WTC11 (cell line): ENCODE data around the gene FBXO7. TPM values are rescaled to one million over a fixed set of nuclear protein-coding genes. Genes with fewer than 3 reads are reported as not detected.

Experiments
- ATAC-seq: fragments of 200-7000 bp; cut with Tn5 transposase; 2 replicates; pipeline ENCODE4 v1.10.0; 2021; ENCODE audit warnings: mild to moderate bottlenecking, moderate library complexity
- CTCF ChIA-PET: fragments of 300-600 bp; sonication (Branson Sonifier 250); formaldehyde crosslinking; loops from one replicate; lab custom pipeline; 2021; ENCODE audit warnings: antibody characterized with exemption; lab: Charles Lee
- POLR2A ChIA-PET: fragments of 350-600 bp; sonication (Branson Sonifier 250); formaldehyde crosslinking; loops from one replicate; lab custom pipeline; 2021; ENCODE audit warnings: antibody characterized with exemption; lab: Charles Lee
- DNase-seq: peaks from one replicate; pipeline ENCODE4 v3.0.0; 2021; ENCODE audit warnings: low spot score
- H3K27ac Mint-ChIP-seq: 2 replicates; pipeline ENCODE4 v1.8.0; 2021; ENCODE audit warnings: mixed read lengths
- H3K27me3 Mint-ChIP-seq: 2 replicates; pipeline ENCODE4 v1.8.0; 2021; ENCODE audit warnings: low read depth, mild to moderate bottlenecking, moderate library complexity, mixed read lengths
- H3K36me3 Mint-ChIP-seq: 2 replicates; pipeline ENCODE4 v1.8.0; 2021; ENCODE audit warnings: mixed read lengths
- H3K4me1 Mint-ChIP-seq: 2 replicates; pipeline ENCODE4 v1.8.0; 2022; ENCODE audit warnings: mixed read lengths
- H3K4me3 Mint-ChIP-seq: 2 replicates; pipeline ENCODE4 v1.8.0; 2021; ENCODE audit warnings: mild to moderate bottlenecking, moderate library complexity, mixed read lengths
- H3K9me3 Mint-ChIP-seq: 2 replicates; pipeline ENCODE4 v1.8.0; 2021; ENCODE audit warnings: mixed read lengths
- E2F1 ChIP-seq: sonication (generic); formaldehyde crosslinking; IDR thresholded peaks from 2 replicates; pipeline ENCODE4 v1.8.0; 2022; ENCODE audit warnings: mild to moderate bottlenecking, missing genetic modification reagents
- ESRRA ChIP-seq: sonication (generic); formaldehyde crosslinking; IDR thresholded peaks from 2 replicates; pipeline ENCODE4 v1.8.1; 2022; ENCODE audit warnings: mild to moderate bottlenecking, missing genetic modification reagents, borderline replicate concordance
- FOXP1 ChIP-seq: sonication (generic); formaldehyde crosslinking; IDR thresholded peaks from 2 replicates; pipeline ENCODE4 v1.8.0; 2022; ENCODE audit warnings: missing genetic modification reagents, mild to moderate bottlenecking, moderate library complexity, borderline replicate concordance
- GRHL2 ChIP-seq: fragments of 250-450 bp; sonication (Bioruptor Pico); IDR thresholded peaks from 2 replicates; pipeline ENCODE4 v1.8.0; 2022; ENCODE audit warnings: mild to moderate bottlenecking, moderate library complexity; ENCODE audit not compliant: insufficient replicate concordance, severe bottlenecking
- HMGA2 ChIP-seq: fragments of 250-450 bp; sonication (Bioruptor Pico); IDR thresholded peaks from 2 replicates; pipeline ENCODE4 v1.4.0; 2021; ENCODE audit warnings: mild to moderate bottlenecking, moderate library complexity
- JAZF1 ChIP-seq: fragments of 250-450 bp; sonication (Bioruptor Pico); IDR thresholded peaks from 2 replicates; pipeline ENCODE4 v1.9.0; 2021; ENCODE audit warnings: moderate library complexity, mild to moderate bottlenecking, inconsistent platforms
- JUN ChIP-seq: sonication (generic); formaldehyde crosslinking; IDR thresholded peaks from 2 replicates; pipeline ENCODE4 v1.8.0; 2023; ENCODE audit warnings: mild to moderate bottlenecking, missing genetic modification reagents
- MAX ChIP-seq: sonication (generic); formaldehyde crosslinking; IDR thresholded peaks from 2 replicates; pipeline ENCODE4 v1.8.0; 2022; ENCODE audit warnings: mild to moderate bottlenecking, missing genetic modification reagents
- MLX ChIP-seq: sonication (generic); formaldehyde crosslinking; IDR thresholded peaks from 2 replicates; pipeline ENCODE4 v1.8.1; 2023; ENCODE audit warnings: mild to moderate bottlenecking, missing genetic modification reagents, moderate library complexity
- MYBL2 ChIP-seq: sonication (generic); formaldehyde crosslinking; IDR thresholded peaks from 2 replicates; pipeline ENCODE4 v1.8.1; 2023; ENCODE audit warnings: mild to moderate bottlenecking, moderate library complexity, missing genetic modification reagents
- NFYB ChIP-seq: sonication (generic); formaldehyde crosslinking; conservative IDR thresholded peaks from 2 replicates; pipeline ENCODE4 v1.8.0; 2022; ENCODE audit warnings: low read depth, missing genetic modification reagents
- TCF7 ChIP-seq: sonication (generic); formaldehyde crosslinking; IDR thresholded peaks from 2 replicates; pipeline ENCODE4 v1.8.0; 2022; ENCODE audit warnings: mild to moderate bottlenecking, low read depth, missing genetic modification reagents, moderate library complexity
- TP53 ChIP-seq: sonication (generic); formaldehyde crosslinking; IDR thresholded peaks from 2 replicates; pipeline ENCODE4 v1.8.1; 2023; ENCODE audit warnings: mild to moderate bottlenecking, missing genetic modification reagents
- USF2 ChIP-seq: sonication (generic); formaldehyde crosslinking; IDR thresholded peaks from 2 replicates; pipeline ENCODE4 v1.8.1; 2023; ENCODE audit warnings: mild to moderate bottlenecking, missing genetic modification reagents, moderate library complexity
- total RNA-seq: library from RNA; stranded (reverse); gene quantifications from 3 replicates; pipeline ENCODE4 v1.2.3, GENCODE V29; 2021
- TF ChIP-seq, protein P1 (sequence below): sonication (generic); formaldehyde crosslinking; IDR thresholded peaks from 2 replicates; pipeline ENCODE4 v1.8.1; 2022; ENCODE audit warnings: missing genetic modification reagents, borderline replicate concordance
- TF ChIP-seq, protein P2 (sequence below): sonication (generic); formaldehyde crosslinking; conservative IDR thresholded peaks from 2 replicates; pipeline ENCODE4 v1.8.1; 2023; ENCODE audit warnings: mild to moderate bottlenecking, low read depth, missing genetic modification reagents, moderate library complexity
- TF ChIP-seq, protein P3 (sequence below): fragments of 200-600 bp; IDR thresholded peaks from 2 replicates; pipeline ENCODE4 v1.8.0; 2022; ENCODE audit warnings: antibody characterized with exemption

FBXO7 gene
- total RNA-seq, 1 experiment from 2014 or later, result 59.4 TPM

DNA sequence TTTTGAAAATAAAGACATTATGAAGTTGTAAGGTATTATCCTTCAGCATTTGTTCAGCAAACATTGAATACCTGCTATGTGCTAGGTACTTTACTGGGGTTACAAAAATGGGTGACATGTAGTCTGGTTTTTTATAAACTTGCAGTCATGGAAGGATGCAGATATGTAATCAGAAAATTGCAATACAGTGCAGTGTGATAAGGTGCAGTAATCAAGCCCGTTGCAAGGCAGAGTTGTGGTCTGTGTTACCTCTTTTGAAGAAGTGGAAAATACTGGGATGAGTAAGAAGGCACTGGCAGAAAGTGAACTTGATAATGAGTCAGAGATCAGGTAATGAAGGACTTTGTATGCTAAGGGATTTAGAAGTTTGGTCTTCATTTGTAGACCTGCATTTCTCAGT lies 8.1 kb downstream of the FBXO7 start (continued):
- TF ChIP-seq, protein P1, sequence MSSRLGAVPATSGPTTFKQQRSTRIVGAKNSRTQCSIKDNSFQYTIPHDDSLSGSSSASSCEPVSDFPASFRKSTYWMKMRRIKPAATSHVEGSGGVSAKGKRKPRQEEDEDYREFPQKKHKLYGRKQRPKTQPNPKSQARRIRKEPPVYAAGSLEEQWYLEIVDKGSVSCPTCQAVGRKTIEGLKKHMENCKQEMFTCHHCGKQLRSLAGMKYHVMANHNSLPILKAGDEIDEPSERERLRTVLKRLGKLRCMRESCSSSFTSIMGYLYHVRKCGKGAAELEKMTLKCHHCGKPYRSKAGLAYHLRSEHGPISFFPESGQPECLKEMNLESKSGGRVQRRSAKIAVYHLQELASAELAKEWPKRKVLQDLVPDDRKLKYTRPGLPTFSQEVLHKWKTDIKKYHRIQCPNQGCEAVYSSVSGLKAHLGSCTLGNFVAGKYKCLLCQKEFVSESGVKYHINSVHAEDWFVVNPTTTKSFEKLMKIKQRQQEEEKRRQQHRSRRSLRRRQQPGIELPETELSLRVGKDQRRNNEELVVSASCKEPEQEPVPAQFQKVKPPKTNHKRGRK (CRISPR knock-in tag), result no peak

- Mint-ChIP-seq H3K4me3 (no peak overlapping the region), H3K27me3 (no peaks in the 10 kb centered on the region), H3K27ac (no peak overlapping the region), H3K4me1 (no peaks in the 10 kb centered on the region)
- DNase-seq, result no peak
- CTCF ChIA-PET, result no interaction called here
- TF ChIP-seq, protein P1 (CRISPR knock-in tag), result no peak
- TF ChIP-seq NFYB (CRISPR knock-in tag) (no peak), HMGA2 (CRISPR knock-in tag) (no peak)
- TF ChIP-seq, all 79 proteins: peak for 0
- no peaks in the 10 kb centered on the region for H3K9me3 Mint-ChIP-seq
- H3K36me3 Mint-ChIP-seq, result peaks cover 21% of the 10 kb centered on the region
- no peak for ATAC-seq
- POLR2A ChIA-PET, result interaction anchor here (1.0 kb wide), 1 partner anchor 12 kb away, joined by 3 read pairs; the partner anchor contains the start of gene FBXO7
Measured at GRCh38 chr22:32486656-32487390, 12.2 kb downstream of the FBXO7 start.

GRCh38 chr22:32487461-32487860 lies 12.8 kb downstream of the FBXO7 start:
- H3K4me3 Mint-ChIP-seq, result no peak overlapping the region
- no peak for ATAC-seq
- H3K4me1 Mint-ChIP-seq, result no peaks in the 10 kb centered on the region
- no peak overlapping the region for H3K27ac Mint-ChIP-seq
- TF ChIP-seq MLX (CRISPR knock-in tag), result no peak
- TF ChIP-seq E2F1 (CRISPR knock-in tag), result no peak
- no peak for TF ChIP-seq ESRRA (CRISPR knock-in tag)
- TF ChIP-seq FOXP1 (CRISPR knock-in tag), result no peak
- TF ChIP-seq JAZF1 (CRISPR knock-in tag), result no peak
- no peak for TF ChIP-seq JUN (CRISPR knock-in tag)
- no peak for TF ChIP-seq USF2
- TF ChIP-seq TCF7 (CRISPR knock-in tag), result no peak
- no peak for TF ChIP-seq MYBL2 (CRISPR knock-in tag)
- TF ChIP-seq, protein P2, sequence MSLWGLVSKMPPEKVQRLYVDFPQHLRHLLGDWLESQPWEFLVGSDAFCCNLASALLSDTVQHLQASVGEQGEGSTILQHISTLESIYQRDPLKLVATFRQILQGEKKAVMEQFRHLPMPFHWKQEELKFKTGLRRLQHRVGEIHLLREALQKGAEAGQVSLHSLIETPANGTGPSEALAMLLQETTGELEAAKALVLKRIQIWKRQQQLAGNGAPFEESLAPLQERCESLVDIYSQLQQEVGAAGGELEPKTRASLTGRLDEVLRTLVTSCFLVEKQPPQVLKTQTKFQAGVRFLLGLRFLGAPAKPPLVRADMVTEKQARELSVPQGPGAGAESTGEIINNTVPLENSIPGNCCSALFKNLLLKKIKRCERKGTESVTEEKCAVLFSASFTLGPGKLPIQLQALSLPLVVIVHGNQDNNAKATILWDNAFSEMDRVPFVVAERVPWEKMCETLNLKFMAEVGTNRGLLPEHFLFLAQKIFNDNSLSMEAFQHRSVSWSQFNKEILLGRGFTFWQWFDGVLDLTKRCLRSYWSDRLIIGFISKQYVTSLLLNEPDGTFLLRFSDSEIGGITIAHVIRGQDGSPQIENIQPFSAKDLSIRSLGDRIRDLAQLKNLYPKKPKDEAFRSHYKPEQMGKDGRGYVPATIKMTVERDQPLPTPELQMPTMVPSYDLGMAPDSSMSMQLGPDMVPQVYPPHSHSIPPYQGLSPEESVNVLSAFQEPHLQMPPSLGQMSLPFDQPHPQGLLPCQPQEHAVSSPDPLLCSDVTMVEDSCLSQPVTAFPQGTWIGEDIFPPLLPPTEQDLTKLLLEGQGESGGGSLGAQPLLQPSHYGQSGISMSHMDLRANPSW (CRISPR knock-in tag), result no peak
- TF ChIP-seq TP53 (CRISPR knock-in tag), result no peak
- TF ChIP-seq, protein P3, sequence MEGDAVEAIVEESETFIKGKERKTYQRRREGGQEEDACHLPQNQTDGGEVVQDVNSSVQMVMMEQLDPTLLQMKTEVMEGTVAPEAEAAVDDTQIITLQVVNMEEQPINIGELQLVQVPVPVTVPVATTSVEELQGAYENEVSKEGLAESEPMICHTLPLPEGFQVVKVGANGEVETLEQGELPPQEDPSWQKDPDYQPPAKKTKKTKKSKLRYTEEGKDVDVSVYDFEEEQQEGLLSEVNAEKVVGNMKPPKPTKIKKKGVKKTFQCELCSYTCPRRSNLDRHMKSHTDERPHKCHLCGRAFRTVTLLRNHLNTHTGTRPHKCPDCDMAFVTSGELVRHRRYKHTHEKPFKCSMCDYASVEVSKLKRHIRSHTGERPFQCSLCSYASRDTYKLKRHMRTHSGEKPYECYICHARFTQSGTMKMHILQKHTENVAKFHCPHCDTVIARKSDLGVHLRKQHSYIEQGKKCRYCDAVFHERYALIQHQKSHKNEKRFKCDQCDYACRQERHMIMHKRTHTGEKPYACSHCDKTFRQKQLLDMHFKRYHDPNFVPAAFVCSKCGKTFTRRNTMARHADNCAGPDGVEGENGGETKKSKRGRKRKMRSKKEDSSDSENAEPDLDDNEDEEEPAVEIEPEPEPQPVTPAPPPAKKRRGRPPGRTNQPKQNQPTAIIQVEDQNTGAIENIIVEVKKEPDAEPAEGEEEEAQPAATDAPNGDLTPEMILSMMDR, result no peak
- TF ChIP-seq MAX, result no peak
- TF ChIP-seq GRHL2 (CRISPR knock-in tag), result no peak
- peaks cover 27% of the 10 kb centered on the region for H3K36me3 Mint-ChIP-seq
- ChIA-PET POLR2A (interaction anchor here (1.0 kb wide), 1 partner anchor 12 kb away, joined by 3 read pairs; the partner anchor contains the start of gene FBXO7), CTCF (no interaction called here)
- H3K9me3 Mint-ChIP-seq, result no peaks in the 10 kb centered on the region
- no peak for DNase-seq
- H3K27me3 Mint-ChIP-seq, result no peaks in the 10 kb centered on the region
